ENCODE data around the gene MYH11.
"Not testable (repeated sequence)": the region's sequence is repeated elsewhere in the genome, so short reads cannot be mapped to it uniquely, and the experiment has no call there.

MYH11 gene

GRCh38 chr16:15876503-15876902 lies 19.7 kb upstream of the MYH11 start:
- DNase-seq (ENCODE audit: low read depth): no peak

- DNase-seq (ENCODE audit: low read depth): peak; percentile 80
These were observed 18.0 kb upstream of the MYH11 start for GRCh38 chr16:15874745-15875314.

GRCh38 chr16:15873737-15874136 lies 16.9 kb upstream of the MYH11 start:
- no peak for DNase-seq (ENCODE audit: low read depth)

GRCh38 chr16:15873301-15873700 lies 16.5 kb upstream of the MYH11 start:
- DNase-seq (ENCODE audit: low read depth): no peak

- no peak for DNase-seq (ENCODE audit: low read depth)
These were observed 13.2 kb upstream of the MYH11 start for GRCh38 chr16:15870011-15870410.

GRCh38 chr16:15866451-15866850 lies 9.6 kb upstream of the MYH11 start:
- DNase-seq (ENCODE audit: low read depth): no peak

GRCh38 chr16:15865742-15866141 lies 8.9 kb upstream of the MYH11 start:
- DNase-seq (ENCODE audit: low read depth): no peak

GRCh38 chr16:15864939-15865338 lies 8.1 kb upstream of the MYH11 start:
- no peak for DNase-seq (ENCODE audit: low read depth)

GRCh38 chr16:15861996-15862395 lies 5.2 kb upstream of the MYH11 start:
- no peak for DNase-seq (ENCODE audit: low read depth)

- DNase-seq (ENCODE audit: low read depth): no peak
These were observed 2.3 kb upstream of the MYH11 start for GRCh38 chr16:15858921-15859668.

- DNase-seq (ENCODE audit: low read depth): peak; percentile 36
These were observed 1.1 kb upstream of the MYH11 start for GRCh38 chr16:15857724-15858560.

GRCh38 chr16:15856182-15856581 lies 646 bp downstream of the MYH11 start:
- DNase-seq (ENCODE audit: low read depth): no peak

GRCh38 chr16:15855704-15856003 lies 1.2 kb downstream of the MYH11 start:
- DNase-seq (ENCODE audit: low read depth): no peak

GRCh38 chr16:15854906-15855703 lies 1.7 kb downstream of the MYH11 start:
- no peak for DNase-seq (ENCODE audit: low read depth)

- DNase-seq (ENCODE audit: low read depth): no peak
These were observed 2.8 kb downstream of the MYH11 start for GRCh38 chr16:15854061-15854460.

- DNase-seq (ENCODE audit: low read depth): no peak
These were observed 3.8 kb downstream of the MYH11 start for GRCh38 chr16:15853021-15853420.

GRCh38 chr16:15850555-15850954 lies 6.3 kb downstream of the MYH11 start:
- DNase-seq (ENCODE audit: low read depth): not testable (repeated sequence)

GRCh38 chr16:15849209-15849981 lies 7.4 kb downstream of the MYH11 start:
- DNase-seq (ENCODE audit: low read depth): no peak

- no peak for DNase-seq (ENCODE audit: low read depth)
These were observed 9.1 kb downstream of the MYH11 start for GRCh38 chr16:15847611-15848175.

- DNase-seq (ENCODE audit: low read depth): no peak
These were observed 10.3 kb downstream of the MYH11 start for GRCh38 chr16:15846510-15846909.

- DNase-seq (ENCODE audit: low read depth): no peak
These were observed 13.1 kb downstream of the MYH11 start for GRCh38 chr16:15843635-15844279.

Data from iris pigment epithelial cell (primary cell).